SK-N-SH treated with all-trans-retinoic acid at 6 μM for 48 hours (cell line): ENCODE results near the gene PRDM11.

Source experiments
- ISL1 ChIP-seq: fragments of 250-450 bp; sonication (Bioruptor Pico); IDR thresholded peaks from 2 replicates; pipeline ENCODE4 v2.1.2; 2022; ENCODE audit warnings: mild to moderate bottlenecking, moderate library complexity
- SNAI2 ChIP-seq: fragments of 250-450 bp; sonication (Bioruptor Pico); IDR thresholded peaks from 2 replicates; pipeline ENCODE4 v1.5.0; 2020; ENCODE audit warnings: mild to moderate bottlenecking, moderate library complexity
- TCF4 ChIP-seq: fragments of 250-450 bp; sonication (Bioruptor Pico); IDR thresholded peaks from 2 replicates; pipeline ENCODE4 v1.8.0; 2021; ENCODE audit warnings: mild to moderate bottlenecking, moderate library complexity, borderline replicate concordance
- ZC3H10 ChIP-seq: fragments of 250-450 bp; sonication (Bioruptor Pico); IDR thresholded peaks from 2 replicates; pipeline ENCODE4 v1.5.1; 2021; ENCODE audit warnings: mild to moderate bottlenecking, moderate library complexity
- ZFP3 ChIP-seq: fragments of 250-450 bp; sonication (Bioruptor Pico); IDR thresholded peaks from 2 replicates; pipeline ENCODE4 v1.5.0; 2020; ENCODE audit warnings: mild to moderate bottlenecking, moderate library complexity
- ZNF70 ChIP-seq: fragments of 450-650 bp; formaldehyde crosslinking; IDR thresholded peaks from 2 replicates; pipeline ENCODE4 v1.5.0; 2020; ENCODE audit warnings: mild to moderate bottlenecking, moderate library complexity

DNA sequence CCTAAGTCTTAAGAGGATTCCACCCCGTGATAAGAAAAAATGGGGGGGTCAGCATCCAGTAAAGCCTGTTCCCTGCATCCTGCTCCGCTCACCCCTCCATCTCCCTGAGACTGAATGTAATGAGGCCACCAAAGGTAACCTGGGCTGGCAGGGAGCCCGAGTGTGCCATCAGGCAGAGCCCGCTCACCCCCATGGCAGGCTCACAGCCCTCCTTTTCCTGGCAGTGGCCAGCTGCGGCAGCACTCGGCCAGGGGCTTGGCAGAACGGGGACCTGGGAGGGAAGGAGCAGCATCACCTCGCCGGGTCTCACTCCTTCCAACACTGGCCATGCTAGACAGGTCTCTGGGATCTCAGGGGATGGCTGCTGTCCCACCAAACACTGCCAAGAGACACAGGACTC lies 64.4 kb downstream of the PRDM11 start:
- no peak for TF ChIP-seq TCF4 (CRISPR knock-in tag)
- no peak for TF ChIP-seq SNAI2
- TF ChIP-seq ISL1 (CRISPR knock-in tag), result no peak
- TF ChIP-seq ZC3H10 (CRISPR knock-in tag), result no peak
- TF ChIP-seq ZFP3 (CRISPR knock-in tag), result no peak
- TF ChIP-seq ZNF70 (CRISPR knock-in tag), result no peak
